Neural crest cell (in vitro differentiated cells): ENCODE measurements around the gene PI4KA. TPM values are rescaled to one million over a fixed set of nuclear protein-coding genes. Genes with fewer than 3 reads are reported as not detected.

Source experiments
- DNase-seq: peaks from one replicate; pipeline ENCODE4 v3.0.0; 2021; ENCODE audit warnings: low read depth, mixed read lengths, low spot score
- H3K27ac Mint-ChIP-seq: one replicate; pipeline ENCODE4 v1.8.0; 2021; ENCODE audit warnings: mild to moderate bottlenecking, mixed read lengths; ENCODE audit not compliant: unreplicated experiment
- H3K27me3 Mint-ChIP-seq: 2 replicates; pipeline ENCODE4 v1.8.0; 2021; ENCODE audit warnings: low read depth, mild to moderate bottlenecking, mixed read lengths
- H3K36me3 Mint-ChIP-seq: 2 replicates; pipeline ENCODE4 v1.8.0; 2021; ENCODE audit warnings: low read depth, mild to moderate bottlenecking, mixed read lengths
- H3K4me1 Mint-ChIP-seq: 2 replicates; pipeline ENCODE4 v1.8.0; 2021; ENCODE audit warnings: mixed read lengths
- H3K4me3 Mint-ChIP-seq: one replicate; pipeline ENCODE4 v1.8.0; 2021; ENCODE audit warnings: mild to moderate bottlenecking, mixed read lengths
- H3K9me3 Mint-ChIP-seq: 2 replicates; pipeline ENCODE4 v1.8.0; 2021; ENCODE audit warnings: mixed read lengths
- CTCF ChIP-seq: fragments of 200-600 bp; sonication (generic); conservative IDR thresholded peaks from 2 replicates; pipeline ENCODE4 v1.5.0; 2021; ENCODE audit warnings: antibody characterized with exemption, mild to moderate bottlenecking
- total RNA-seq: library from RNA; stranded (reverse); gene quantifications from 2 replicates; pipeline ENCODE4 v1.2.1, GENCODE V29; 2021

The PI4KA gene
- total RNA-seq, 1 donor from 2014 or later, result 85.8 TPM

GRCh38 chr22:20884454-20884853, 25.8 kb upstream of the PI4KA start:
- Mint-ChIP-seq H3K4me1 (peaks cover 5% of the 10 kb centered on the region), H3K36me3 (peaks cover 5% of the 10 kb centered on the region), H3K27me3 (no peaks in the 10 kb centered on the region), H3K9me3 (no peaks in the 10 kb centered on the region), H3K27ac (no peak overlapping the region), H3K4me3 (no peak overlapping the region)
- TF ChIP-seq CTCF, result no peak
- no peak for DNase-seq

- peaks cover 7% of the 10 kb centered on the region for H3K4me1 Mint-ChIP-seq
- H3K9me3 Mint-ChIP-seq, result no peaks in the 10 kb centered on the region
- no peak overlapping the region for H3K4me3 Mint-ChIP-seq
- no peak for DNase-seq
- TF ChIP-seq CTCF, result no peak
- H3K27ac Mint-ChIP-seq, result no peak overlapping the region
- peaks cover 2% of the 10 kb centered on the region for H3K36me3 Mint-ChIP-seq
- no peaks in the 10 kb centered on the region for H3K27me3 Mint-ChIP-seq
These were observed 24.2 kb upstream of the PI4KA start for GRCh38 chr22:20882855-20883254.

DNA sequence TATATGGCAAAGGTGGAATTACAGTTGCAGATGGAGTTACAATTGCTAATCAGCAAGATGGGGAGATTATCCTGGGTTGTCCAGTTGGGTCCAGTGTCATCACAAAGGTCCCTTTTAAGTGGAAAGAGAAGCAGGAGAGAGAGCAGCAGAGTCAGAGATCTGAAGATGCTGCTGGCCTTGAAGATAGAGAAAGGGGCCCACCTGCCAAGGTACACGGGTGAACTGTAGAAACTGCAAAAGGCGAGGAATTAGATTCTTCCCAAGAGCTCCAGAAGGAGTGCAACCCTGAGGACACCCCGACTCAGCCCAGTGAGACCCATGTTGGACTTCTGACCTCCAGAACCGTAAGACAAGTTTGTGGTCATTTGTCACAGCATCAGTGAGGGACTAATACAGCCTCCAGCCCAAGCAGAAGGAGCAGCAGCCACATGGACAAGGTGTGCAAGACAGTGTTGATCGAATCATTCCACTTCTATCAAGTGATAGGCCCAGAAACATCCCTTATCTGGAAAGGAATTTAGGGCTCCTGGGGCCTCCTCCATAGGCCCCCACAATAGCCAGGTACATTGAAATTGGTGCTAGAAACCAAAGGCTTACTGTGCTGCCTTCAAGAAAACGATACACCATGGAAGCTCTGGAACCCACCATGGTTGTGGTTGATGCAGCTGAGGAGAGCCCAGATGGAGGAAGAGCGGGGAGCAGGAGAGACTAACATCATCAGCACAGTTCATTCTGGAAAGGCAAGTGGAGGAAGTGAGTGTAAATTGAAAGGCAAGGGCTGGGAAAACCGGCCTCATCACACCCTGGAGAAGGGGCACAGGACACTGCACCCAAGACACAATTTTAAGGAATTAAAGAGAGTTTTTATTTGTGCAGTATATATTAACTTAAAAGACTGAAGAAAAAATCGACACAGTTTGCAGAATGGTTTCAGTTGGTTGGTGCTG, 23.5 kb upstream of the PI4KA start:
- TF ChIP-seq CTCF, result no peak
- DNase-seq, result no peak
- no peaks in the 10 kb centered on the region for H3K36me3 Mint-ChIP-seq
- H3K9me3 Mint-ChIP-seq, result no peaks in the 10 kb centered on the region
- H3K27me3 Mint-ChIP-seq, result no peaks in the 10 kb centered on the region
- H3K27ac Mint-ChIP-seq, result no peak overlapping the region
- H3K4me1 Mint-ChIP-seq, result peaks cover 10% of the 10 kb centered on the region
- no peak overlapping the region for H3K4me3 Mint-ChIP-seq

- no peaks in the 10 kb centered on the region for H3K9me3 Mint-ChIP-seq
- H3K4me3 Mint-ChIP-seq, result no peak overlapping the region
- H3K27ac Mint-ChIP-seq, result no peak overlapping the region
- TF ChIP-seq CTCF, result no peak
- H3K27me3 Mint-ChIP-seq, result no peaks in the 10 kb centered on the region
- no peaks in the 10 kb centered on the region for H3K36me3 Mint-ChIP-seq
- no peak for DNase-seq
- peaks cover 10% of the 10 kb centered on the region for H3K4me1 Mint-ChIP-seq
These were observed 22.6 kb upstream of the PI4KA start for GRCh38 chr22:20881231-20881630.

DNA sequence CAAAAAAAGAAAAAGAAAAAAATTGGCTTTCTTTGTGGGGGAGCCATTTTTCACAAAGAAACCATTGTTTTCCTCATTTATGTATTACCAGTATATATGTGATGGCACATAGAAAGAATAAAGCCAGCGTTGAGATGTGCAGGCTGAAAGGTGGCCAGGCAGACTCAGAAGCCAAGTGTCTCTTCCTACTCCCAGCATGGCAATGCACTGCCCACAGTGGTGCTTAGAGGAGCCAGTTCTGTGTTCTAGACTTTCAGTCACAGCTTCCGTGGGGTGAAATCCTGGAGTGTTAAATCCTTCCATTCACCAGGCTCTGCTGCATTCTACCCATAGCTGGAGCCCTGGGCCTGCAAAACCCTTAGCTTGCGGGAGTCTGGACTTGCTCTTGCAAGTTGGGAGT, 19.1 kb upstream of the PI4KA start:
- peaks cover 2% of the 10 kb centered on the region for H3K36me3 Mint-ChIP-seq
- no peak for TF ChIP-seq CTCF
- H3K27me3 Mint-ChIP-seq, result no peaks in the 10 kb centered on the region
- no peaks in the 10 kb centered on the region for H3K9me3 Mint-ChIP-seq
- H3K27ac Mint-ChIP-seq, result no peak overlapping the region
- no peak overlapping the region for H3K4me3 Mint-ChIP-seq
- peaks cover 4% of the 10 kb centered on the region for H3K4me1 Mint-ChIP-seq
- DNase-seq, result no peak
